ENCODE data around the gene CLCC1. TPM values are rescaled to one million over a fixed set of nuclear protein-coding genes. Genes with fewer than 3 reads are reported as not detected.

CLCC1 gene
- total RNA-seq, 1 donor from 2014 or later, result 28.0 TPM

DNA sequence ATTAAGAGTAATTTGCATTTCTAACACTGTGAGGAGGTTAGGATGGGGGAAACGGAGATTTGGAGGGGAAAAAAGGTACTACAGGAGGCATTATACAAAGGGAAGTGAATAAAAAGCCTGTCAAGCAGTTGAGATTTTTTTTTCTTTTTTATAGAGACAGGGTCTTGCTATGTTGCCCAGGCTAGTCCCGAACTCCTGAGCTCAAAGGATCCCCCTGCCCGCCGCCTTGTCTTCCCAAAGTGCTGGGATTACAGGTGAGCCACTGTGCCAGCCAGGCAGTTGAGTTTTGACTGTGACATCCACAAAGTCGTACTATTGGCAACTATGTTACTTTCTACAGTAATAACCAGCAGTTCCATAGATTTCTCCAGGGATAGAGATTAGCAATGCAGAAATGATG is 2.6 kb downstream of the CLCC1 start:
- intact Hi-C loops (cut with DNase I), result no loop called here
- Histone ChIP-seq H3K4me1 (peaks cover 54% of the 10 kb centered on the region), H3K27ac (no peak overlapping the region), H3K36me3 (no peaks in the 10 kb centered on the region), H3K27me3 (no peaks in the 10 kb centered on the region), H3K4me3 (no peak overlapping the region), H3K9me3 (no peaks in the 10 kb centered on the region)
- no peak for DNase-seq (ENCODE audit: extremely low spot score in 2 of 2)
- TF ChIP-seq, protein P1, sequence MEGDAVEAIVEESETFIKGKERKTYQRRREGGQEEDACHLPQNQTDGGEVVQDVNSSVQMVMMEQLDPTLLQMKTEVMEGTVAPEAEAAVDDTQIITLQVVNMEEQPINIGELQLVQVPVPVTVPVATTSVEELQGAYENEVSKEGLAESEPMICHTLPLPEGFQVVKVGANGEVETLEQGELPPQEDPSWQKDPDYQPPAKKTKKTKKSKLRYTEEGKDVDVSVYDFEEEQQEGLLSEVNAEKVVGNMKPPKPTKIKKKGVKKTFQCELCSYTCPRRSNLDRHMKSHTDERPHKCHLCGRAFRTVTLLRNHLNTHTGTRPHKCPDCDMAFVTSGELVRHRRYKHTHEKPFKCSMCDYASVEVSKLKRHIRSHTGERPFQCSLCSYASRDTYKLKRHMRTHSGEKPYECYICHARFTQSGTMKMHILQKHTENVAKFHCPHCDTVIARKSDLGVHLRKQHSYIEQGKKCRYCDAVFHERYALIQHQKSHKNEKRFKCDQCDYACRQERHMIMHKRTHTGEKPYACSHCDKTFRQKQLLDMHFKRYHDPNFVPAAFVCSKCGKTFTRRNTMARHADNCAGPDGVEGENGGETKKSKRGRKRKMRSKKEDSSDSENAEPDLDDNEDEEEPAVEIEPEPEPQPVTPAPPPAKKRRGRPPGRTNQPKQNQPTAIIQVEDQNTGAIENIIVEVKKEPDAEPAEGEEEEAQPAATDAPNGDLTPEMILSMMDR (IDR thresholded peaks at IDR 0.05), result no peak
- no peak for TF ChIP-seq POLR2A (IDR thresholded peaks at IDR 0.05)
- TF ChIP-seq POLR2AphosphoS5 (IDR thresholded peaks at IDR 0.05; ENCODE audit: insufficient read depth in 1 of 2, low read depth in 1 of 2), result no peak

- peaks cover 51% of the 10 kb centered on the region for H3K4me1 ChIP-seq
- intact Hi-C loops (cut with DNase I), result no loop called here
- DNase-seq (ENCODE audit: extremely low spot score in 2 of 2), result no peak
- H3K36me3 ChIP-seq, result peaks cover 0 to 4% of the 10 kb centered on the region in 2 donors
- H3K9me3 ChIP-seq, result no peaks in the 10 kb centered on the region
- H3K4me3 ChIP-seq, result no peak overlapping the region
- H3K27me3 ChIP-seq, result no peaks in the 10 kb centered on the region
- no peak overlapping the region for H3K27ac ChIP-seq
- TF ChIP-seq, protein P1 (IDR thresholded peaks at IDR 0.05), result no peak
- TF ChIP-seq POLR2AphosphoS5 (IDR thresholded peaks at IDR 0.05; ENCODE audit: insufficient read depth in 1 of 2, low read depth in 1 of 2) (no peak), POLR2A (IDR thresholded peaks at IDR 0.05) (no peak)
Observed at GRCh38 chr1:108957888-108958287, 5.4 kb downstream of the CLCC1 start.

- no peak overlapping the region for H3K4me3 ChIP-seq
- no peaks in the 10 kb centered on the region for H3K9me3 ChIP-seq
- TF ChIP-seq, protein P1 (IDR thresholded peaks at IDR 0.05), result no peak
- TF ChIP-seq POLR2AphosphoS5 (IDR thresholded peaks at IDR 0.05; ENCODE audit: insufficient read depth in 1 of 2, low read depth in 1 of 2), result no peak
- no peak overlapping the region for H3K27ac ChIP-seq
- intact Hi-C loops (cut with DNase I), result no loop called here
- H3K36me3 ChIP-seq, result peaks cover 0 to 4% of the 10 kb centered on the region in 2 donors
- H3K4me1 ChIP-seq, result peaks cover 34% of the 10 kb centered on the region
- no peaks in the 10 kb centered on the region for H3K27me3 ChIP-seq
- no peak for DNase-seq (ENCODE audit: extremely low spot score in 2 of 2)
Observed at GRCh38 chr1:108955881-108956280, 7.4 kb downstream of the CLCC1 start.

DNA sequence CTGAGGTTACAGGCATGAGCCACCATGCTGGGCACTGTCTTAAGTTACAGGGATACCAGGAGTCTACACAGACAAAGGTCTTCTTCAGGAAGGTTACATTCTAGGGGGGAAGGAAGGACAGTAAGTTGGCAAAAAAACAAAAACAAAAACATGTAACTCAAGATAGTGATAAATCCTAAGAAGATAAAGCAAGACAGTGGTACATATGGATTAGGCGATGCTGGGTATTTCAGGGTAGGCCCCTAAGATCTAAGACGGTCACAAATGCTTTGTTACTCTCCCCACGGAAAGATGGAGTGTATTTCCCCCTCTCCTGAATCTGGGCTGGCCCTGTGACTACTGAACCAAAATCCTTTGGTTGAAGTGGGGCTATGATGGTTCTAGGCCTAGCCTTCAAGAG is 8.2 kb downstream of the CLCC1 start:
- Histone ChIP-seq H3K36me3 (peaks cover 0 to 4% of the 10 kb centered on the region in 2 donors), H3K4me1 (peaks cover 26% of the 10 kb centered on the region), H3K27ac (no peak overlapping the region), H3K9me3 (no peaks in the 10 kb centered on the region), H3K4me3 (no peak overlapping the region), H3K27me3 (no peaks in the 10 kb centered on the region)
- TF ChIP-seq POLR2A (IDR thresholded peaks at IDR 0.05) (no peak), POLR2AphosphoS5 (IDR thresholded peaks at IDR 0.05; ENCODE audit: insufficient read depth in 1 of 2, low read depth in 1 of 2) (no peak)
- TF ChIP-seq, protein P1 (IDR thresholded peaks at IDR 0.05), result no peak
- DNase-seq (ENCODE audit: extremely low spot score in 2 of 2), result no peak
- intact Hi-C loops (cut with DNase I), result no loop called here

- Histone ChIP-seq H3K9me3 (no peaks in the 10 kb centered on the region), H3K36me3 (peaks cover 0 to 4% of the 10 kb centered on the region in 2 donors), H3K27ac (no peak overlapping the region), H3K4me3 (no peak overlapping the region), H3K4me1 (peaks cover 27% of the 10 kb centered on the region), H3K27me3 (no peaks in the 10 kb centered on the region)
- intact Hi-C loops (cut with DNase I), result no loop called here
- TF ChIP-seq POLR2A (IDR thresholded peaks at IDR 0.05) (no peak), POLR2AphosphoS5 (IDR thresholded peaks at IDR 0.05; ENCODE audit: insufficient read depth in 1 of 2, low read depth in 1 of 2) (no peak)
- TF ChIP-seq, protein P1 (IDR thresholded peaks at IDR 0.05), result no peak
- DNase-seq (ENCODE audit: extremely low spot score in 2 of 2), result no peak
Observed at GRCh38 chr1:108953452-108953851, 9.8 kb downstream of the CLCC1 start.
